Measurements from ENCODE around the gene EXOC6B.
A peak's percentile ranks its signal among the peaks of the same experiment; 100 is the strongest.

The EXOC6B gene

GRCh38 chr2:72785517-72785916 is 40.3 kb downstream of the EXOC6B start:
- no peak for DNase-seq

GRCh38 chr2:72782520-72782919 is 43.3 kb downstream of the EXOC6B start:
- DNase-seq: no peak

GRCh38 chr2:72781480-72781879 is 44.4 kb downstream of the EXOC6B start:
- no peak for DNase-seq

- DNase-seq: no peak
Observed at GRCh38 chr2:72780477-72780876, 45.4 kb downstream of the EXOC6B start.

GRCh38 chr2:72779495-72779894 is 46.3 kb downstream of the EXOC6B start:
- DNase-seq: no peak

GRCh38 chr2:72778410-72778809 is 47.4 kb downstream of the EXOC6B start:
- DNase-seq: no peak

GRCh38 chr2:72770879-72771461 is 54.9 kb downstream of the EXOC6B start:
- DNase-seq: peak; percentile 34

- no peak for DNase-seq
Observed at GRCh38 chr2:72765997-72766609, 59.7 kb downstream of the EXOC6B start.

- DNase-seq: no peak
Observed at GRCh38 chr2:72762276-72762675, 63.6 kb downstream of the EXOC6B start.

GRCh38 chr2:72759755-72760154 is 66.1 kb downstream of the EXOC6B start:
- no peak for DNase-seq

GRCh38 chr2:72757177-72757775 is 68.6 kb downstream of the EXOC6B start:
- no peak for DNase-seq

- DNase-seq: no peak
Observed at GRCh38 chr2:72755647-72756423, 70.0 kb downstream of the EXOC6B start.

GRCh38 chr2:72754628-72755320 is 71.1 kb downstream of the EXOC6B start:
- no peak for DNase-seq

- DNase-seq: no peak
Observed at GRCh38 chr2:72750977-72751639, 74.7 kb downstream of the EXOC6B start.

- DNase-seq: no peak
Observed at GRCh38 chr2:72750466-72750865, 75.4 kb downstream of the EXOC6B start.

GRCh38 chr2:72747344-72747743 is 78.5 kb downstream of the EXOC6B start:
- DNase-seq: no peak

GRCh38 chr2:72745679-72746368 is 80.0 kb downstream of the EXOC6B start:
- DNase-seq: no peak

GRCh38 chr2:72744049-72744448 is 81.8 kb downstream of the EXOC6B start:
- no peak for DNase-seq

- DNase-seq: no peak
Observed at GRCh38 chr2:72743481-72743880, 82.4 kb downstream of the EXOC6B start.

GRCh38 chr2:72738096-72738495 is 87.7 kb downstream of the EXOC6B start:
- DNase-seq: no peak

- DNase-seq: no peak
Observed at GRCh38 chr2:72734432-72734831, 91.4 kb downstream of the EXOC6B start.

GRCh38 chr2:72731116-72731515 is 94.7 kb downstream of the EXOC6B start:
- no peak for DNase-seq

Data from activated CD4-positive, CD25-positive, alpha-beta regulatory T cell treated with anti-CD3 and anti-CD28 coated beads, Interleukin-2, amount 50 U/mL, for 72 hours (primary cell).